ENCODE data around the gene C9orf85. TPM values are rescaled to one million over a fixed set of nuclear protein-coding genes. Genes with fewer than 3 reads are reported as not detected.
A peak's percentile ranks its signal among the peaks of the same experiment; 100 is the strongest.

The C9orf85 gene
- total RNA-seq, 1 donor from 2014 or later = 11.1 TPM

GRCh38 chr9:71901695-71902597 is 9.5 kb upstream of the C9orf85 start:
- Mint-ChIP-seq H3K27me3 (ENCODE audit: unreplicated experiment) (no peaks in the 10 kb centered on the region), H3K9me3 (ENCODE audit: unreplicated experiment) (no peaks in the 10 kb centered on the region), H3K36me3 (ENCODE audit: unreplicated experiment) (no peaks in the 10 kb centered on the region), H3K4me3 (ENCODE audit: unreplicated experiment) (no peak overlapping the region), H3K4me1 (ENCODE audit: low read depth, unreplicated experiment) (peaks cover 25% of the 10 kb centered on the region), H3K27ac (ENCODE audit: unreplicated experiment) (peak overlapping the region; percentile 19)
- no peak for DNase-seq
- TF ChIP-seq, protein P1, sequence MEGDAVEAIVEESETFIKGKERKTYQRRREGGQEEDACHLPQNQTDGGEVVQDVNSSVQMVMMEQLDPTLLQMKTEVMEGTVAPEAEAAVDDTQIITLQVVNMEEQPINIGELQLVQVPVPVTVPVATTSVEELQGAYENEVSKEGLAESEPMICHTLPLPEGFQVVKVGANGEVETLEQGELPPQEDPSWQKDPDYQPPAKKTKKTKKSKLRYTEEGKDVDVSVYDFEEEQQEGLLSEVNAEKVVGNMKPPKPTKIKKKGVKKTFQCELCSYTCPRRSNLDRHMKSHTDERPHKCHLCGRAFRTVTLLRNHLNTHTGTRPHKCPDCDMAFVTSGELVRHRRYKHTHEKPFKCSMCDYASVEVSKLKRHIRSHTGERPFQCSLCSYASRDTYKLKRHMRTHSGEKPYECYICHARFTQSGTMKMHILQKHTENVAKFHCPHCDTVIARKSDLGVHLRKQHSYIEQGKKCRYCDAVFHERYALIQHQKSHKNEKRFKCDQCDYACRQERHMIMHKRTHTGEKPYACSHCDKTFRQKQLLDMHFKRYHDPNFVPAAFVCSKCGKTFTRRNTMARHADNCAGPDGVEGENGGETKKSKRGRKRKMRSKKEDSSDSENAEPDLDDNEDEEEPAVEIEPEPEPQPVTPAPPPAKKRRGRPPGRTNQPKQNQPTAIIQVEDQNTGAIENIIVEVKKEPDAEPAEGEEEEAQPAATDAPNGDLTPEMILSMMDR (IDR thresholded peaks at IDR 0.05; ENCODE audit: partially characterized antibody, unreplicated experiment) = no peak

DNA sequence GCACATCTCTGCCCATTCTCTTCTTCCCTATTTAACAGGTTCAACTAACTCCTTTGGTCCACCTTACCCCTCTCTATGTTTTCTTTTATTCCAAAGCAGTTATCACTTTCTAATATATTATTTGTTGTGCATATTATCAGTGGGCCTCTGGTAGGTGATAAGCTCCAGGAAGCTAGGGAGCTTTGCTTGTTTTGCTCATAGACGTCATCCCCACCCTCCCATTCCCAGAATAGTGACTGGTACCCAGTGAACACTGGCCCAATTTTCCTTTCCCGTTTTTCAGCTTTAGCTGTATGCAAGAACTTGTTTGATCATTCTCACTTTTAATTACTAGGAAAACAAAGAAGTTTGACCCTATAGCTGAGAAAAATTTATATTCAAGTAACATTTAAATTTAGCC is 7.4 kb upstream of the C9orf85 start:
- Mint-ChIP-seq H3K4me1 (ENCODE audit: low read depth, unreplicated experiment) (peaks cover 29% of the 10 kb centered on the region), H3K4me3 (ENCODE audit: unreplicated experiment) (no peak overlapping the region)

DNA sequence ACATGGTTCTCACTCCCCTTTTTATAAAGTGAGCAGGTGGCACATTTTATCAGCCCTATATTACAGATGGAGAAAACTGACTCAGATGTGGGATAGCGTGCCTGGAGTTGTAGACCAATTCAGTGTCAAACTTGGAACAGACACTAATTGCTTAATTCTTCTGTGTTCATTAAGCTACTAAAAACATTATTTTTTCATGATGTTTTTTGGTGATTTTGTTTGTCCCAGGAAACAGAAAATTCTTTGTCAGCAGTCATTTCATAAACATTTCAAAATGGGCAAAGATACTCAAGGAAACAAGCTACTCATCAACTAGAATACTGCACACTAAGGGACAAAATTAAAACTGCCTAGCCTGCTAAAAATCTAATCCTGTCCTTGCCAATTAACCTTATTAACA is 2.6 kb upstream of the C9orf85 start:
- H3K27me3 Mint-ChIP-seq (ENCODE audit: unreplicated experiment) = peaks cover 12% of the 10 kb centered on the region
- H3K36me3 Mint-ChIP-seq (ENCODE audit: unreplicated experiment) = no peaks in the 10 kb centered on the region
- H3K4me1 Mint-ChIP-seq (ENCODE audit: low read depth, unreplicated experiment) = peaks cover 23% of the 10 kb centered on the region
- peaks cover 18% of the 10 kb centered on the region for H3K9me3 Mint-ChIP-seq (ENCODE audit: unreplicated experiment)
- no peak for DNase-seq
- peak overlapping the region; percentile 99 for H3K27ac Mint-ChIP-seq (ENCODE audit: unreplicated experiment)
- H3K4me3 Mint-ChIP-seq (ENCODE audit: unreplicated experiment) = peak overlapping the region; percentile 97
- TF ChIP-seq, protein P1 (IDR thresholded peaks at IDR 0.05; ENCODE audit: partially characterized antibody, unreplicated experiment) = no peak

More for the DNA sequence above, 7.4 kb upstream of the C9orf85 start:
- Mint-ChIP-seq H3K27me3 (ENCODE audit: unreplicated experiment) (no peaks in the 10 kb centered on the region), H3K9me3 (ENCODE audit: unreplicated experiment) (peaks cover 3% of the 10 kb centered on the region), H3K36me3 (ENCODE audit: unreplicated experiment) (no peaks in the 10 kb centered on the region), H3K27ac (ENCODE audit: unreplicated experiment) (no peak overlapping the region)
- DNase-seq = no peak
- TF ChIP-seq, protein P1 (IDR thresholded peaks at IDR 0.05; ENCODE audit: partially characterized antibody, unreplicated experiment) = no peak

DNA sequence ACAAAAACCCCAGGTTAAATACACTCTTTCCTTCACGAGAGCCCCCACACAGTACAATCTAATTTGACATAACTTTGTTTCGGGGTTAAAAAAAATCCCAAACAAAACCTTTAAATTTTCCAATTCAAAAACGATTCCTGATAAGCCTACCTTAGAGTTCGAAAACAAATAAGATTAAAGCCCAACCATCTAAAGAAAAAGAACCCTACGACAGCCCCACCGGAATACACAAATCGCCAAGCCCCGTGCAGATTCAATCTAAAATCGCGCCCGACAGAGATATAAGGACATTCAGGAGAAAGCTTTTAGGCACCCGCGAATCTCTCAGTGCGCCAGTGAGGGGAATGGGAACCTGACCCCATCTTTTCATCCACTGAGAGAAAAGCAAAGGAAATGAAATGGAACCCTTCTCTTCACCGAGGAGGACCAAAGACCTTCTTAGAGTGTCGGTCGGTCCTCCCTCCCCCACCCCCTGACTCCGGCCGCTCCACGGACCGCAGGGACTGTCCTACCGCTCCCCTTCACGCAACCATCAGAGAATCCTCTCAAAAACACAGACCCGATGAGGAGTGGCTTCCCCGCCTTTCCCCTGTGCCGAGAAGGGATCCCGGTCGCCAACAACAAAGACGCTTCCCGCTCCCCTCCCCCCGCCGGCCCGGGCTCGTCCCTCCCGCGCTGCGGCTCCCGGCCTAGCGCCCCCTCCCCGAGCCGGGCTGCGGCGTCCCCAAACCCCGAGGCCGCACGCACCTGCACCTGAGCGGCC is 1.4 kb upstream of the C9orf85 start:
- Mint-ChIP-seq H3K36me3 (ENCODE audit: unreplicated experiment) (no peaks in the 10 kb centered on the region), H3K4me3 (ENCODE audit: unreplicated experiment) (peak overlapping the region; percentile 97), H3K27ac (ENCODE audit: unreplicated experiment) (peak overlapping the region; percentile 99), H3K27me3 (ENCODE audit: unreplicated experiment) (peaks cover 12% of the 10 kb centered on the region), H3K4me1 (ENCODE audit: low read depth, unreplicated experiment) (peaks cover 26% of the 10 kb centered on the region), H3K9me3 (ENCODE audit: unreplicated experiment) (peaks cover 18% of the 10 kb centered on the region)
- DNase-seq = peak; percentile 86
- TF ChIP-seq, protein P1 (IDR thresholded peaks at IDR 0.05; ENCODE audit: partially characterized antibody, unreplicated experiment) = no peak
